Pons (tissue), 1 donor: ENCODE measurements around the gene CSRP2.
A peak's percentile ranks its signal among the peaks of the same experiment; 100 is the strongest.

Source experiments
- DNase-seq: peaks from one replicate; pipeline ENCODE4 v3.0.0-alpha.2; 2016; ENCODE audit warnings: low spot score

The CSRP2 gene

GRCh38 chr12:76878899-76879709 lies at the start of gene CSRP2:
TSS of gene CSRP2 (minus strand) at chr12:76879019. CDS start at chr12:76866260, 12,759 bp downstream.
- DNase-seq, result peak; percentile 48

GRCh38 chr12:76927170-76927784 lies 48.5 kb upstream of the CSRP2 start:
- DNase-seq, result no peak

GRCh38 chr12:76925135-76925534 lies 46.3 kb upstream of the CSRP2 start:
- DNase-seq, result no peak

GRCh38 chr12:76922866-76923265 lies 44.0 kb upstream of the CSRP2 start:
- DNase-seq, result no peak

GRCh38 chr12:76921891-76922664 lies 43.3 kb upstream of the CSRP2 start:
- DNase-seq, result no peak

GRCh38 chr12:76921100-76921471 lies 42.3 kb upstream of the CSRP2 start:
- no peak for DNase-seq

GRCh38 chr12:76920172-76921099 lies 41.6 kb upstream of the CSRP2 start:
- no peak for DNase-seq

GRCh38 chr12:76919383-76920171 lies 40.8 kb upstream of the CSRP2 start:
- DNase-seq, result no peak

GRCh38 chr12:76916170-76916540 lies 37.3 kb upstream of the CSRP2 start:
- no peak for DNase-seq

GRCh38 chr12:76915361-76916169 lies 36.7 kb upstream of the CSRP2 start:
- no peak for DNase-seq

- no peak for DNase-seq
Measured at GRCh38 chr12:76914102-76914859, 35.5 kb upstream of the CSRP2 start.

GRCh38 chr12:76909290-76909689 lies 30.5 kb upstream of the CSRP2 start:
- DNase-seq, result no peak

GRCh38 chr12:76908303-76909017 lies 29.6 kb upstream of the CSRP2 start:
- no peak for DNase-seq

GRCh38 chr12:76901628-76902380 lies 23.0 kb upstream of the CSRP2 start:
- no peak for DNase-seq

GRCh38 chr12:76899522-76899921 lies 20.7 kb upstream of the CSRP2 start:
- no peak for DNase-seq

- no peak for DNase-seq
Measured at GRCh38 chr12:76898442-76898841, 19.6 kb upstream of the CSRP2 start.

- no peak for DNase-seq
Measured at GRCh38 chr12:76896274-76896673, 17.5 kb upstream of the CSRP2 start.

GRCh38 chr12:76895796-76896195 lies 17.0 kb upstream of the CSRP2 start:
- no peak for DNase-seq
